Caco-2 (cell line): Measurements from ENCODE around the gene UBE2E2. TPM values are rescaled to one million over a fixed set of nuclear protein-coding genes. Genes with fewer than 3 reads are reported as not detected.
A peak's percentile ranks its signal among the peaks of the same experiment; 100 is the strongest.

ENCODE experiments used
- BruUV-seq: library from RNA; stranded (reverse); fragments of 400-500 nt; replicated peaks from 2 replicates; lab custom pipeline; 2021; lab: Mats Ljungman, UMichigan
- CTCF ChIA-PET: fragments of 300-600 bp; sonication (Branson Sonifier 250); formaldehyde crosslinking; loops from one replicate; lab custom pipeline; 2022; ENCODE audit warnings: antibody characterized with exemption; lab: Charles Lee
- POLR2A ChIA-PET: fragments of 300-600 bp; sonication (Branson Sonifier 250); formaldehyde crosslinking; loops from one replicate; lab custom pipeline; 2022; ENCODE audit warnings: antibody characterized with exemption; lab: Charles Lee
- DNase-seq, 2 experiments: peaks; one replicate each; pipeline versions ENCODE4 v3.0.0 to v3.0.0-alpha.2; 2020 to 2022
- H3K27me3 ChIP-seq: replicated peaks from 2 replicates; pipeline ENCODE4 v1.6.0; 2011; ENCODE audit warnings: low read length; ENCODE audit not compliant: control insufficient read depth, insufficient read depth
- H3K36me3 ChIP-seq: 2 replicates; pipeline ENCODE4 v1.5.1; 2011; ENCODE audit warnings: low read length; ENCODE audit not compliant: control insufficient read depth, insufficient read depth
- H3K4me1 ChIP-seq: fragments of 250-450 bp; sonication (Bioruptor Pico); 2 replicates; pipeline ENCODE4 v1.5.1; 2020; ENCODE audit warnings: mild to moderate bottlenecking
- H3K4me3 ChIP-seq: 2 replicates; pipeline ENCODE4 v1.5.1; 2011; ENCODE audit warnings: low read depth, mild to moderate bottlenecking, control low read depth, low read length
- H3K9me3 ChIP-seq: fragments of 250-450 bp; sonication (Bioruptor Pico); 2 replicates; pipeline ENCODE4 v1.5.1; 2020; ENCODE audit warnings: mild to moderate bottlenecking, moderate library complexity
- H3K27ac Mint-ChIP-seq: one replicate; pipeline ENCODE4 v1.8.0; 2022; ENCODE audit warnings: mixed read lengths; ENCODE audit not compliant: unreplicated experiment
- H3K27me3 Mint-ChIP-seq: one replicate; pipeline ENCODE4 v1.8.0; 2022; ENCODE audit warnings: mixed read lengths; ENCODE audit not compliant: insufficient read depth, unreplicated experiment
- H3K36me3 Mint-ChIP-seq: one replicate; pipeline ENCODE4 v1.8.0; 2022; ENCODE audit warnings: mild to moderate bottlenecking, mixed read lengths; ENCODE audit not compliant: insufficient read depth, unreplicated experiment
- H3K4me1 Mint-ChIP-seq: one replicate; pipeline ENCODE4 v1.8.0; 2022; ENCODE audit warnings: low read depth, mixed read lengths; ENCODE audit not compliant: unreplicated experiment
- H3K4me3 Mint-ChIP-seq: one replicate; pipeline ENCODE4 v1.8.0; 2022; ENCODE audit warnings: mild to moderate bottlenecking, moderate library complexity, mixed read lengths; ENCODE audit not compliant: unreplicated experiment
- H3K9me3 Mint-ChIP-seq: one replicate; pipeline ENCODE4 v1.8.0; 2022; ENCODE audit warnings: mixed read lengths; ENCODE audit not compliant: unreplicated experiment
- CTCF ChIP-seq, 2 experiments: fragments of 200-600 bp in 1 of 2; IDR thresholded peaks; 1 replicate in 1 of 2; 2 replicates in 1 of 2; pipeline versions ENCODE4 v1.5.1 to v1.8.0; 2011 to 2022; ENCODE audit warnings: antibody characterized with exemption in 1 of 2, control low read depth in 1 of 2, inconsistent platforms in 1 of 2, low read depth in 1 of 2, low read length in 1 of 2, mild to moderate bottlenecking in 1 of 2, moderate library complexity in 1 of 2; ENCODE audit not compliant: insufficient read depth in 1 of 2, severe bottlenecking in 1 of 2, unreplicated experiment in 1 of 2
- intact Hi-C: fragments of 100-400 bp; cut with micrococcal nuclease; formaldehyde crosslinking; loops from one replicate; pipeline ENCODE4 v1.10.0; 2022; ENCODE audit not compliant: unreplicated experiment
- total RNA-seq: library from RNA; stranded (reverse); gene quantifications from 2 replicates; pipeline ENCODE4 v1.2.3, GENCODE V29; 2022

UBE2E2 gene
- total RNA-seq, 1 experiment from 2014 or later, result 83.8 TPM

- no peaks in the 10 kb centered on the region for H3K9me3 ChIP-seq
- Mint-ChIP-seq H3K9me3 (no peaks in the 10 kb centered on the region), H3K4me3 (no peak overlapping the region), H3K27me3 (no peaks in the 10 kb centered on the region), H3K36me3 (no peaks in the 10 kb centered on the region), H3K27ac (peak overlapping the region; percentile 28), H3K4me1 (no peaks in the 10 kb centered on the region)
- no peak for TF ChIP-seq CTCF (IDR thresholded peaks at IDR 0.05; ENCODE audit: insufficient read depth in 1 of 2, low read depth in 1 of 2, low read length in 1 of 2, severe bottlenecking in 1 of 2, unreplicated experiment in 1 of 2)
- H3K4me3 ChIP-seq, result no peak overlapping the region
- DNase-seq, result no peak
- H3K27me3 ChIP-seq, result no peaks in the 10 kb centered on the region
- no peaks in the 10 kb centered on the region for H3K4me1 ChIP-seq
- no peaks in the 10 kb centered on the region for H3K36me3 ChIP-seq
- ChIA-PET CTCF (no interaction called here), POLR2A (no interaction called here)
- BruUV-seq, result no TSS peak
- intact Hi-C loops, result loop anchor here (10.0 kb wide), 1 partner anchor 253 kb away; no protein-coding TSS in a partner anchor
These were observed 234.5 kb downstream of the UBE2E2 start for GRCh38 chr3:23437484-23438145.

GRCh38 chr3:23438657-23439056, 235.5 kb downstream of the UBE2E2 start:
- no peak for TF ChIP-seq CTCF (IDR thresholded peaks at IDR 0.05; ENCODE audit: insufficient read depth in 1 of 2, low read depth in 1 of 2, low read length in 1 of 2, severe bottlenecking in 1 of 2, unreplicated experiment in 1 of 2)
- Histone ChIP-seq H3K36me3 (no peaks in the 10 kb centered on the region), H3K4me3 (no peak overlapping the region), H3K4me1 (no peaks in the 10 kb centered on the region), H3K9me3 (no peaks in the 10 kb centered on the region), H3K27me3 (no peaks in the 10 kb centered on the region)
- no peaks in the 10 kb centered on the region for H3K27me3 Mint-ChIP-seq
- DNase-seq, result no peak
- ChIA-PET CTCF (no interaction called here), POLR2A (no interaction called here)
- intact Hi-C loops, result loop anchor here (10.0 kb wide), 1 partner anchor 254 kb away; no protein-coding TSS in a partner anchor
- no peaks in the 10 kb centered on the region for H3K36me3 Mint-ChIP-seq
- H3K4me3 Mint-ChIP-seq, result no peak overlapping the region
- H3K4me1 Mint-ChIP-seq, result no peaks in the 10 kb centered on the region
- no peaks in the 10 kb centered on the region for H3K9me3 Mint-ChIP-seq
- no TSS peak for BruUV-seq
- no peak overlapping the region for H3K27ac Mint-ChIP-seq

- no peaks in the 10 kb centered on the region for H3K9me3 Mint-ChIP-seq
- H3K4me3 Mint-ChIP-seq, result no peak overlapping the region
- no peak for DNase-seq
- ChIA-PET POLR2A (no interaction called here), CTCF (no interaction called here)
- H3K36me3 Mint-ChIP-seq, result peaks cover 3% of the 10 kb centered on the region
- Histone ChIP-seq H3K4me3 (no peak overlapping the region), H3K9me3 (no peaks in the 10 kb centered on the region), H3K4me1 (no peaks in the 10 kb centered on the region), H3K36me3 (no peaks in the 10 kb centered on the region), H3K27me3 (no peaks in the 10 kb centered on the region)
- no peaks in the 10 kb centered on the region for H3K27me3 Mint-ChIP-seq
- intact Hi-C loops, result loop anchor here (10.0 kb wide), 1 partner anchor 254 kb away; no protein-coding TSS in a partner anchor
- TF ChIP-seq CTCF (IDR thresholded peaks at IDR 0.05; ENCODE audit: insufficient read depth in 1 of 2, low read depth in 1 of 2, low read length in 1 of 2, severe bottlenecking in 1 of 2, unreplicated experiment in 1 of 2), result no peak
- BruUV-seq, result no TSS peak
- no peaks in the 10 kb centered on the region for H3K4me1 Mint-ChIP-seq
- no peak overlapping the region for H3K27ac Mint-ChIP-seq
These were observed 236.0 kb downstream of the UBE2E2 start for GRCh38 chr3:23439080-23439479.
